Right lung (tissue), 5 donors: ENCODE measurements around the gene MZF1. TPM values are rescaled to one million over a fixed set of nuclear protein-coding genes. Genes with fewer than 3 reads are reported as not detected.
A peak's percentile ranks its signal among the peaks of the same experiment; 100 is the strongest.

Source experiments
- DNase-seq, 2 donors: peaks; one replicate each; pipeline ENCODE4 v3.0.0-alpha.2; 2013
- polyA plus RNA-seq, 5 donors: library from polyadenylated mRNA; unstranded; fragments of 120-200 nt; gene quantifications; one replicate each; pipeline versions ENCODE4 v1.2.1 to v1.2.3, GENCODE V29; 2013; ENCODE audit warnings: inconsistent platforms in 1 of 5, low replicate concordance in 1 of 5; ENCODE audit not compliant: insufficient read length in 5 of 5, insufficient read depth in 1 of 5

Gene MZF1
- polyA plus RNA-seq, 5 donors, result 27.0 to 49.9 (median 40.9) TPM

DNA sequence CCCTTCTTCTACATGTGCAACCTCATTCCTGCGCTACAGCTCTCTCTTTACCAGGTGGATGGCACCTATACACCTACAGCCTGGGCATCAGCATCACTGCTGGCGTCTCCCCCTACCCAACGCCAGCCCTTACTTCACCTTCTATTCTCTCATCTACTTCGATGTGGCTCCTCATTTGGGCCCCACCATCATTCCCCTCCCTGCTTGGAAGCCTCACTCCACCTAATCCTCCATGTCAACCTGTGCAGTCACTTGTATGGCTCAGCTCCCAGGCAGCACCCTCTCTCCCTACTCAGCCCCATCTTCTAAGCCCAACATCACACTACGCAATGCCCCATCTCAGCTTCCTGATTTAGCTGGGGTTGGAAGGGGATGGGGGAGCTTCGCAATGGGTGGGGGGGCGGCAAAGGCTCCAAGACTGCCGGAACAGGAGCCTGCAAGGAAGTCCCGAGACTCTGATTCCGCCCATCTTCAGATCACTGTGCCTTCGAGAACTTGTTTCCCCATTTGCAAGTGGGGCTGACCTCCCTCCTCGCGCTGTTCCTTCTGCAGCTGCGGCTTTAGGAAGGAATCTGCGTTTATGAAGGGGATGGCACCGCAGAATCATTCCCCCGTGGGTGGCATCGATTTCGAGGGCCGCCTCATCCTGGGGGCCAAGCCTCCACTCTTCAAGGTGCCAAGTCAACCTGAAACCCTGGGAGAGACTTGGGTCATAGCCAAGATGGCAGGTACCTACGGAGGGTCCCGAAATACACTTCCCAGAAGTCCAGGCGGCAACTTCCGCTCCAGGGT, 913 bp downstream of the MZF1 start:
- DNase-seq, result no peak

DNA sequence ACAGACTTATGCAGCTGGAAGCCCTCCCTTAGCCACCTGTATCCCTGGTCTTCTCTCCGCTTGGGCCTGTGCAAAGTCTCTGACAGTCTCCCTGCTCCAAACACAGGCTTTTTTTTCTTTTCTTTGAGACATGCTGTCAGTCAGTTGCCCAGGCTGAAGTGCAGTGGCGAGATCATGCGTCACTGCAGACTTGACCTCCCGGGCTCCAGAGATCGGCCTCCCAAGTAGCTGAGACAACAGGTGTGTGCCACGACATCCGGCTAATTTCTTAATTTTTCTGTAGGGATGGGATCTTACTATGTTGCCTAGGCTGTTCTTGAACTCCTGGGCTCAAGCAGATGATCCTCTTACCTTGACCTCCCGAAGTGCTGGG, 1.6 kb downstream of the MZF1 start:
- DNase-seq, result no peak

- DNase-seq, result no peak
Observed at GRCh38 chr19:58570770-58571574, 2.2 kb downstream of the MZF1 start.

DNA sequence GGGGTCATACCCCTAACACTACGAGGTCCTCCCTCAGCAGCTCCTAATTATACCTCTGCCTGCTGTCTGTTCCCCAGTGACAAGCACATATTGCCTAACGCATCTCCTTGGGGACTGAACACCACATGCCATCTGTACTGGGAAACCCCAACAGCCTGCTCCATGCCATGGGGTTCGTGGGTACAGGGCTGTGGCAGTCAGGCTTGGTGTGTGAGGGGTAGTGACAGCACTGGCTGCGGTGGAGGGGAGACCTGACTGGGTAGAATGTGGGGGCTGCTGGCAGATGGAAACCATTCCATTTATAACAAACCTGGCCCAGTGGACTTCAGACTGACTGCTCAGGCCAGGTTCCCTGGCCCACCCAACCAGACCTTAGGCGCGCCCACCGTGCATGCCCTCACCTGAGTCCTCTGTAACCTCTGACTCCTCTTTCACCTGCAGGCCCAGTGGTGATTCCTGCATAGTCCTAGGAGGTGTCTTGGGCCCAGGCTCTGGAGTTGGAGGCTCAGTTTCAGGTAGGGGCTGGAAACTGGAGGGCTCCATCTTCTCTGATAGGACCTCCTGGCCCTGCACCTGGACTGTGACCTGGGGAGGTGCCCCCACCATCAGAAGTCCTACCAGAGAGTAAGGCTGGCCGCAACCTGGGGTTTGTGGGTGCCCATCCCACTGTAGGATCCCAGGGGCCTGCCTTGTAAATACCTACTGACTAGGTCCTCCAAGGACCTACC, 3.0 kb downstream of the MZF1 start:
- DNase-seq, result no peak

DNA sequence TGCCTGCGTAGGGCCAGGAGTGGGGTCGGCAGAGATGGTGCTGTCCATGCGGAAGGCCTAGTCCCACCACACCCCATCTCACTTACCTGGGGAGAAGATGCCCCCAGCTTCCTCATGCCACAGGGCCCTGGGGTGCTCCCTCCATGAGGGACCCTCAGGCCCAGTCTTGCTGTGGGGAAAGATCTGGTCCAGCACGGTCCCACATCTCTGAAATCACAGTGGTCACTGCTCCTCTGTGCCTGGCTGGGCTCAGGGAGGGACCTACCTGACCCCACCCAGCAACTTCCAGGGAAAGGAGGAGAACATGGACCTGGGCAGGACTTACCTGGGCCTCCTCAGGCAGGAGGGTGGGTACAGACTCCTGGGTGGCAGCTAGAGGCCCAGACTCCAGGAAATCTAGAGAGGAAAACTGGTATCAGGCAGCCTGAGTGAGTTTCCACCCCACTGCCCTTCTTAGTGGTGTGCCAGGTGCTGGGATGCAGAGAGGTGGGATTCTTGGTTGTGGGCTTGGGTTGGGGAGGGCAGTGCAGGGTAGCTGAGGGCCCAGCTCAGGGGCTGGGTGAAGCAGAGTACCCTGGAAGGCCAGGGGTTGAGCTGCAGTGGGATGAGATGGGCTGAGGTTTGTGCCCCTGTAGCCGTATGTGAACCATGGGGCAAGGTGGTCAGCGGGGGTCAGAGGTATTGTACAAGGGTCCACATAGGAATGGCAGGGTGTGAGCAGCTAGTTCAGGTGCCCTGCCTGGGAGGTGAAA, 3.8 kb downstream of the MZF1 start:
- no peak for DNase-seq

DNA sequence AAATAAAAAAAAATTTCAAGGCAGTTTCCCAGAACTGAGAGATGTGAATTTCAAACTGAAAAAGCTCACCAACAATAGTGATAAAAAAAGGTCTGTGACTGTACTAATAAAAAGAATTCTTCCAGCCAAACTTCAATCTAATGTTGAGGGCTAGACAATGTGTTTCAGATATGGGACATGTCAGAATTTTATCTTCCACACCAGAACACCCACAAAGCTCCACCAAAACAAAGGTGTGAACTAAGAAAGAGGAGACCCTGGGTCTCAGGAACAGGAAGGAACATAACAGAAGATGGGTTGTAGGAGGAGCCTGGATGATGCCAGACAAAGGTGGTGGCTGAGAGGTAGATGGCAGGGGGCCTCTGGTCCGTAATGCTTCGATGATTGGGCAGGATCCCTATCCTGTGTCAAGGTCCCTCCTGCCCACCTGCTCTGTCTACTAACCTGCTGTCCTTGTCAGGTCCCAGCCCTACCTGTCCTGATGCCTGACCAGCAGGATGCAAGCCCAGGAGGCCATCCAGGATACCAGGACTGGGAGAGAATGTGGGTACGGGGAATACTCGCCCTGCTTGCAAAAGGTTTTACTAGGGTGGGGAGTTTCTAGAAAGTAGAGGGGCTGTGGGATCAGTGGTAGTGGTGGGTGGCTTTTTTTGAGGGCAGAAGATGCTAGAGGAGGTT, 4.5 kb downstream of the MZF1 start:
- DNase-seq, result no peak

DNA sequence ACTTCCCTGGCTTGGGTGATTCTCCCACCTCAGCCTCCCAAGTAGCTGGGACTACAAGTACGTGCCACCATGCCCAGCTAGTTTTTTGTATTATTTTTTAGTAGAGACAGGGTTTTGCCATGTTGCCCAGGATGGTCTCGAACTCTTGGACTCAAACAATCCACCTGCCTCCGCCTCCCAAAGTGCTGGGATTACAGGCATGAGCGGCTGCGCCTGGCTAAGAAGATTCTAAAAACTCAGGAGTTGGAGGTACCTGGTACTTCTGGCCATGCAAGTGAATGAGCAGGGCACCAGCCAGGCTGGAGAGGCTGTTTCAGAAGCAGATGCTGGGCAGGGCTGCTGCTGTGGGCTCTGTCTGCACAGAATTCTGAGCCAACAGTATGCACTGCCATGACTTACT, 6.1 kb downstream of the MZF1 start:
- DNase-seq, result no peak

DNA sequence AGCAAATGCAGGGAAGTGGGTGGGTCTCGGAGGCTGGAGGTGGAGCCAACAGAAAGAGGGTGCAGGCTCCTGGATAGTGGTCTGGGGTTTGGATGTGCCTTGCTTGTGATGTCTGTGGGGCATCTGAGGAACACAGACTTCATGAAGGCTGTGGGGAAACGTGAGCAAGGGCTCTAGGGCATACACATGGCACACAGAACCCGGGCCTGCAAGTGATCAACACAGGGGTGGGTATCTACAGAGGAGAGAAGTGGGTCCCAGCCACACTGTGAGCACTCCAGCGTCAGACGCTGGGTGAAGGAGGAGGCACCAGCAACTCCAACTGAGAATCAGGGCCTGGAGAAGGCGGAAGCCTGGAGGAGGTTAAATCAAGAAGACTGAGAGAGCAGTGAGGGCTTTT, 9.3 kb downstream of the MZF1 start:
- DNase-seq, result no peak

DNA sequence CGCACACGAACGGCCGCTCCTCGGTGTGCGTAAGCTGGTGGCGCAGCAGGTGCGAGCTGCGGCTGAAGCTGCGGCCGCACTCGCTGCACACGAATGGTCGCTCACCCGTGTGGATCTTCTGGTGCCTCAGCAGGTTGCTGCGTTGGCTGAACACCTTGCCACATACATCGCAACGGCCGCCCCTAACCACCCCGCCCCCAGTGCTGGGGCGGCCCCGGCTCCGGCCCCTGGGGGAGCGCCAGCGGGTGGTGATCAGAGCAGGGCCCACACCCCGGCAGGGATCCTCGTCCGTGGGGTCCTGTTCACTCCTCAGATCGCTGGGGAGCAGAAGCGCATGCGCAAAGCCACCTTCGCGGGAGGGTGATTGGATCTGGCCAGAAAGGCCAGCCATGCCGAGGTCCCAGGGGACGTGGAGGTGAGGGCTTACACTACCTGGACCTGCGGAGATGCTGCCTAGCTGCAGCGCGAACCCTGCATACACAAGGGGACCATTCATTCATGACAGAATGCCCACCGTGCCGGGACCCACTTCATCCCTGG, 10.0 kb downstream of the MZF1 start:
- DNase-seq, result no peak

- DNase-seq, result peak in 1 of 2 donors; percentile 42
Observed at GRCh38 chr19:58562122-58563033, 10.8 kb downstream of the MZF1 start.

GRCh38 chr19:58561373-58562121, 11.6 kb downstream of the MZF1 start:
- DNase-seq, result no peak

- DNase-seq, result no peak
Observed at GRCh38 chr19:58560921-58561320, 12.2 kb downstream of the MZF1 start.

GRCh38 chr19:58560007-58560887, 12.9 kb downstream of the MZF1 start:
- DNase-seq, result no peak

- peak; percentile 89 to 90 for DNase-seq
Observed at GRCh38 chr19:58559275-58560006, 13.7 kb downstream of the MZF1 start.

DNA sequence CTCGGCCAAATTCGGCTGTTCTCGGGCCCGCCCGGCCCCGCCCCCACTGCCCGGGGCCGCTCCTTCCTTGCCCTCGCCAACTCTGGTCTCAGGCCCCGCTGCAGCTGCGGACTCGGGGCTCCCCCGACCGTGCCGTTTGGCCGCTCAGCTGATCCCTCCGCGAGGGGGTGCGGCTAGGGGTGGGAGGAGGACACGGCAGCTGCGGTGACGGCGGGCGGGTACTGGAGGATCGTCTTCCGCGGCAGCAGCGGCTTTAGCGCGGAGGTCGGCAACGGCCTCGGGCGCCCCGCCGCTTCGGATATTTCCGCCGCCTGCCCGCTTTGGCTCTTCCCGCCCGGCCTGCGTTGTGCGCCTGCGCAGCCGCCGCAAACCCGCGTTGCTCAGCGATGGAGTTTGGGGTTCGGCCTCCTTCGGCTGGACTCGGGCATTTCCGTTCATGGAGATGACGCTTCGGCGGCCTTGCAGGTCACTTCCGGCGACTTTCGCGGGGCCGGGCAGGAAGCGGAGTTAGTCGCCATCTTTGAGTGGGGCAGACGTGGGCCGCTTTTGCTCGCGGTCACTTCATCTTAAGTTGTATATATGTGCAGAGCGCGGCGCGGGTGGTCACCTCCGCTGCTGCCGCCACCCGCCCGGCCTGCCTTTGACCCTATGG, 14.4 kb downstream of the MZF1 start:
- peak; percentile 98 for DNase-seq

GRCh38 chr19:58558066-58558622, 15.0 kb downstream of the MZF1 start, which contains the start of gene UBE2M:
Gene UBE2M (minus strand): TSS chr19:58558611. CDS start chr19:58558381, 230 bp downstream.
- no peak for DNase-seq
